ENCODE results near the gene UBQLN1.

Gene UBQLN1

DNA sequence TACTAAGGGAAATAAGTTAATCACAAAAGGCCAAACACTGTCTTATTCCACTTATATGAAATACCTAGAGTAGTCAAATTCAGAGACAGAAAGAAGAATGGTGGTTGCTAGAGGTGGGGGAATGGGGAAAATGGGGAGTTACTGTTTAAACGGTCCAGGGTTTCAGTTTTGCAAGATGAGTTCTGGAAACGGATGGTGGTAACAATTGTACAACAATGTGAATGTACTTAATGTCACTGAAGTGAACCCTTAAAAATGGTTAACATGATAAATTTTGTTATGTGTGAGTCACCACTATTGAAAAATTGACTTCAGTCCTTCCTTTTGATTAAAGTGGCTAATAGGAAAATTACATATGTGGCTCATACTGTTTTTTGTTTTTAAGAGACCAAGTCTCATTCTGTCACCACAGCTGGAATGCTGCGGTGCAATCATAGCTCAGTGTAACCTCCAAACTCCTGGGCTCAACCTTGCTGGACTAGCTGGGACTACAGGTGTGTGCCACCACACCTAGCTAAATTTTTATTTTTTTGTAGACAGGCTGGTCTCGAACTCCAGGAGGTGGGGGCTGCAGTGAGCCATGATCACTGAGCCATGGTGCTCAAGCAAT lies 8.7 kb downstream of the UBQLN1 start:
- TF ChIP-seq TSHZ2 (CRISPR knock-in tag; IDR thresholded peaks at IDR 0.05), result no peak
- no peak for TF ChIP-seq RARB (CRISPR knock-in tag; IDR thresholded peaks at IDR 0.05)
- no peak for TF ChIP-seq OSR1 (CRISPR knock-in tag; IDR thresholded peaks at IDR 0.05)
- no peak for TF ChIP-seq ZFP30 (CRISPR knock-in tag; IDR thresholded peaks at IDR 0.05)
- no peak for TF ChIP-seq SNAI2 (CRISPR knock-in tag; IDR thresholded peaks at IDR 0.05)
- TF ChIP-seq POU6F1 (CRISPR knock-in tag; IDR thresholded peaks at IDR 0.05; ENCODE audit: borderline replicate concordance, low read depth), result no peak
- TF ChIP-seq, protein P1, sequence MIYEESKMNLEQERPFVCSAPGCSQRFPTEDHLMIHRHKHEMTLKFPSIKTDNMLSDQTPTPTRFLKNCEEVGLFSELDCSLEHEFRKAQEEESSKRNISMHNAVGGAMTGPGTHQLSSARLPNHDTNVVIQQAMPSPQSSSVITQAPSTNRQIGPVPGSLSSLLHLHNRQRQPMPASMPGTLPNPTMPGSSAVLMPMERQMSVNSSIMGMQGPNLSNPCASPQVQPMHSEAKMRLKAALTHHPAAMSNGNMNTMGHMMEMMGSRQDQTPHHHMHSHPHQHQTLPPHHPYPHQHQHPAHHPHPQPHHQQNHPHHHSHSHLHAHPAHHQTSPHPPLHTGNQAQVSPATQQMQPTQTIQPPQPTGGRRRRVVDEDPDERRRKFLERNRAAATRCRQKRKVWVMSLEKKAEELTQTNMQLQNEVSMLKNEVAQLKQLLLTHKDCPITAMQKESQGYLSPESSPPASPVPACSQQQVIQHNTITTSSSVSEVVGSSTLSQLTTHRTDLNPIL (CRISPR knock-in tag; IDR thresholded peaks at IDR 0.05; ENCODE audit: low read depth), result no peak
- no peak for ATAC-seq

GRCh38 chr9:83691492-83691891 lies 16.3 kb downstream of the UBQLN1 start:
- ATAC-seq, result no peak
- TF ChIP-seq TOX (CRISPR knock-in tag; IDR thresholded peaks at IDR 0.05; ENCODE audit: borderline replicate concordance) (no peak), ESRRG (CRISPR knock-in tag; IDR thresholded peaks at IDR 0.05) (no peak), BACH2 (CRISPR knock-in tag; IDR thresholded peaks at IDR 0.05; ENCODE audit: borderline replicate concordance) (no peak), ZNF70 (CRISPR knock-in tag; IDR thresholded peaks at IDR 0.05) (no peak), SNAI2 (CRISPR knock-in tag; IDR thresholded peaks at IDR 0.05) (no peak), TSHZ2 (CRISPR knock-in tag; IDR thresholded peaks at IDR 0.05) (no peak), GLIS3 (CRISPR knock-in tag; IDR thresholded peaks at IDR 0.05) (no peak)

DNA sequence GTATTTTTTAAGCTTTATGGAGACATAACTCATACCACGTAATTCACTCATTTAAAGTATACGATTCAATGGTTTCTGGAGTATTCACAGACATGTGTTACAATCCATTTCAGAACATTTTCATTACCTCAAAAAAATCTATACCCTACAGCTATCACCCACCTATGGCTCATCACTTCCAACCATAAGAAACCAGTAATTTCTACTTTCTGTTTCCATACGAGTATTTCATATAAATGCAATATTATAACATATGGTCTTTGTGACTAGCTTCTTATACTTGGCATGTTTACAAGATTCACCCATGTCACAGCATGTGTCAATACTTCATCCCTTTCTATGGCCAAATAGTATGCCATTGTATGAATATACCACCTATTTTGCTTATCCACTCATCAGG lies 18.8 kb downstream of the UBQLN1 start:
- no peak for ATAC-seq
- TF ChIP-seq ZFP3 (CRISPR knock-in tag; IDR thresholded peaks at IDR 0.05) (no peak), PPARA (CRISPR knock-in tag; IDR thresholded peaks at IDR 0.05; ENCODE audit: borderline replicate concordance) (no peak), ZNF8 (CRISPR knock-in tag; IDR thresholded peaks at IDR 0.05) (no peak), ZC3H10 (CRISPR knock-in tag; IDR thresholded peaks at IDR 0.05) (no peak), SNAI2 (CRISPR knock-in tag; IDR thresholded peaks at IDR 0.05) (no peak), ISL1 (CRISPR knock-in tag; IDR thresholded peaks at IDR 0.05) (no peak), ZFP30 (CRISPR knock-in tag; IDR thresholded peaks at IDR 0.05) (no peak), TCF4 (CRISPR knock-in tag; IDR thresholded peaks at IDR 0.05; ENCODE audit: borderline replicate concordance) (no peak), ESRRG (CRISPR knock-in tag; IDR thresholded peaks at IDR 0.05) (no peak), GLIS3 (CRISPR knock-in tag; IDR thresholded peaks at IDR 0.05) (no peak), ZNF70 (CRISPR knock-in tag; IDR thresholded peaks at IDR 0.05) (no peak), PATZ1 (CRISPR knock-in tag; IDR thresholded peaks at IDR 0.05; ENCODE audit: borderline replicate concordance) (no peak), ARNTL (CRISPR knock-in tag; IDR thresholded peaks at IDR 0.05; ENCODE audit: borderline replicate concordance, low read depth) (no peak)
- TF ChIP-seq, protein P1 (CRISPR knock-in tag; IDR thresholded peaks at IDR 0.05; ENCODE audit: low read depth), result no peak
- TF ChIP-seq, protein P2, sequence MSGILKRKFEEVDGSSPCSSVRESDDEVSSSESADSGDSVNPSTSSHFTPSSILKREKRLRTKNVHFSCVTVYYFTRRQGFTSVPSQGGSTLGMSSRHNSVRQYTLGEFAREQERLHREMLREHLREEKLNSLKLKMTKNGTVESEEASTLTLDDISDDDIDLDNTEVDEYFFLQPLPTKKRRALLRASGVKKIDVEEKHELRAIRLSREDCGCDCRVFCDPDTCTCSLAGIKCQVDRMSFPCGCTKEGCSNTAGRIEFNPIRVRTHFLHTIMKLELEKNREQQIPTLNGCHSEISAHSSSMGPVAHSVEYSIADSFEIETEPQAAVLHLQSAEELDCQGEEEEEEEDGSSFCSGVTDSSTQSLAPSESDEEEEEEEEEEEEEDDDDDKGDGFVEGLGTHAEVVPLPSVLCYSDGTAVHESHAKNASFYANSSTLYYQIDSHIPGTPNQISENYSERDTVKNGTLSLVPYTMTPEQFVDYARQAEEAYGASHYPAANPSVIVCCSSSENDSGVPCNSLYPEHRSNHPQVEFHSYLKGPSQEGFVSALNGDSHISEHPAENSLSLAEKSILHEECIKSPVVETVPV (CRISPR knock-in tag; IDR thresholded peaks at IDR 0.05), result no peak
